ENCODE data around the gene PROK1.

DNA sequence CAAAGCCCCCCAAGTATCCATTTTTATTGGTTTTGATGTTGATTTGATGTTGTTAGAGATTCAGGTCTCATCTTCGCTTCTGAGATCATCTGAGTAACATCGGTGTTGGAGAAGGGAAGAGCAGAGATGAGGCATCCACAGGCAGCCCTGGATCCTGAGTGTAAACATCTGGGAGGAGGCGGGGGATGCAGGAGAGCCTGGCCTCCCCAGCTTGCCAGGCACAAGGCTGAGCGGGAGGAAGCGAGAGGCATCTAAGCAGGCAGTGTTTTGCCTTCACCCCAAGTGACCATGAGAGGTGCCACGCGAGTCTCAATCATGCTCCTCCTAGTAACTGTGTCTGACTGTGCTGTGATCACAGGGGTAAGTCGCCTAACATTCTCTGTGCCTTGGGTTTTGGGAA, at the start of gene PROK1:
- TF ChIP-seq JUN (CRISPR knock-in tag; IDR thresholded peaks at IDR 0.05) (no peak), MXI1 (IDR thresholded peaks at IDR 0.05; ENCODE audit: borderline replicate concordance, low read depth, low read length) (no peak), PHF8 (CRISPR knock-in tag; IDR thresholded peaks at IDR 0.05) (no peak), HNF4G (IDR thresholded peaks at IDR 0.05; ENCODE audit: borderline replicate concordance, low read depth, low read length) (no peak), HNF4G (CRISPR knock-in tag; IDR thresholded peaks at IDR 0.05; ENCODE audit: borderline replicate concordance, low read depth) (no peak), POLR2A (IDR thresholded peaks at IDR 0.05; ENCODE audit: insufficient read depth in 1 of 2, low read depth in 2 of 2, low read length in 2 of 2) (no peak), FOXA1 (IDR thresholded peaks at IDR 0.05) (no peak), FOXA1 (CRISPR knock-in tag; IDR thresholded peaks at IDR 0.05) (no peak), FOXK1 (CRISPR knock-in tag; IDR thresholded peaks at IDR 0.05; ENCODE audit: borderline replicate concordance, low read depth) (no peak), HNRNPK (IDR thresholded peaks at IDR 0.05; ENCODE audit: low read depth, low read length, poor library complexity, severe bottlenecking) (no peak), ZNF780A (CRISPR knock-in tag; IDR thresholded peaks at IDR 0.05) (no peak)
- TF ChIP-seq, protein P1, sequence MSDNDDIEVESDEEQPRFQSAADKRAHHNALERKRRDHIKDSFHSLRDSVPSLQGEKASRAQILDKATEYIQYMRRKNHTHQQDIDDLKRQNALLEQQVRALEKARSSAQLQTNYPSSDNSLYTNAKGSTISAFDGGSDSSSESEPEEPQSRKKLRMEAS (IDR thresholded peaks at IDR 0.05) = no peak
- TF ChIP-seq, protein P2, sequence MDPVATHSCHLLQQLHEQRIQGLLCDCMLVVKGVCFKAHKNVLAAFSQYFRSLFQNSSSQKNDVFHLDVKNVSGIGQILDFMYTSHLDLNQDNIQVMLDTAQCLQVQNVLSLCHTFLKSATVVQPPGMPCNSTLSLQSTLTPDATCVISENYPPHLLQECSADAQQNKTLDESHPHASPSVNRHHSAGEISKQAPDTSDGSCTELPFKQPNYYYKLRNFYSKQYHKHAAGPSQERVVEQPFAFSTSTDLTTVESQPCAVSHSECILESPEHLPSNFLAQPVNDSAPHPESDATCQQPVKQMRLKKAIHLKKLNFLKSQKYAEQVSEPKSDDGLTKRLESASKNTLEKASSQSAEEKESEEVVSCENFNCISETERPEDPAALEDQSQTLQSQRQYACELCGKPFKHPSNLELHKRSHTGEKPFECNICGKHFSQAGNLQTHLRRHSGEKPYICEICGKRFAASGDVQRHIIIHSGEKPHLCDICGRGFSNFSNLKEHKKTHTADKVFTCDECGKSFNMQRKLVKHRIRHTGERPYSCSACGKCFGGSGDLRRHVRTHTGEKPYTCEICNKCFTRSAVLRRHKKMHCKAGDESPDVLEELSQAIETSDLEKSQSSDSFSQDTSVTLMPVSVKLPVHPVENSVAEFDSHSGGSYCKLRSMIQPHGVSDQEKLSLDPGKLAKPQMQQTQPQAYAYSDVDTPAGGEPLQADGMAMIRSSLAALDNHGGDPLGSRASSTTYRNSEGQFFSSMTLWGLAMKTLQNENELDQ (CRISPR knock-in tag; IDR thresholded peaks at IDR 0.05; ENCODE audit: borderline replicate concordance) = no peak
- TF ChIP-seq, protein P3, sequence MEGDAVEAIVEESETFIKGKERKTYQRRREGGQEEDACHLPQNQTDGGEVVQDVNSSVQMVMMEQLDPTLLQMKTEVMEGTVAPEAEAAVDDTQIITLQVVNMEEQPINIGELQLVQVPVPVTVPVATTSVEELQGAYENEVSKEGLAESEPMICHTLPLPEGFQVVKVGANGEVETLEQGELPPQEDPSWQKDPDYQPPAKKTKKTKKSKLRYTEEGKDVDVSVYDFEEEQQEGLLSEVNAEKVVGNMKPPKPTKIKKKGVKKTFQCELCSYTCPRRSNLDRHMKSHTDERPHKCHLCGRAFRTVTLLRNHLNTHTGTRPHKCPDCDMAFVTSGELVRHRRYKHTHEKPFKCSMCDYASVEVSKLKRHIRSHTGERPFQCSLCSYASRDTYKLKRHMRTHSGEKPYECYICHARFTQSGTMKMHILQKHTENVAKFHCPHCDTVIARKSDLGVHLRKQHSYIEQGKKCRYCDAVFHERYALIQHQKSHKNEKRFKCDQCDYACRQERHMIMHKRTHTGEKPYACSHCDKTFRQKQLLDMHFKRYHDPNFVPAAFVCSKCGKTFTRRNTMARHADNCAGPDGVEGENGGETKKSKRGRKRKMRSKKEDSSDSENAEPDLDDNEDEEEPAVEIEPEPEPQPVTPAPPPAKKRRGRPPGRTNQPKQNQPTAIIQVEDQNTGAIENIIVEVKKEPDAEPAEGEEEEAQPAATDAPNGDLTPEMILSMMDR (CRISPR knock-in tag; IDR thresholded peaks at IDR 0.05) = no peak
- TF ChIP-seq, protein P4, sequence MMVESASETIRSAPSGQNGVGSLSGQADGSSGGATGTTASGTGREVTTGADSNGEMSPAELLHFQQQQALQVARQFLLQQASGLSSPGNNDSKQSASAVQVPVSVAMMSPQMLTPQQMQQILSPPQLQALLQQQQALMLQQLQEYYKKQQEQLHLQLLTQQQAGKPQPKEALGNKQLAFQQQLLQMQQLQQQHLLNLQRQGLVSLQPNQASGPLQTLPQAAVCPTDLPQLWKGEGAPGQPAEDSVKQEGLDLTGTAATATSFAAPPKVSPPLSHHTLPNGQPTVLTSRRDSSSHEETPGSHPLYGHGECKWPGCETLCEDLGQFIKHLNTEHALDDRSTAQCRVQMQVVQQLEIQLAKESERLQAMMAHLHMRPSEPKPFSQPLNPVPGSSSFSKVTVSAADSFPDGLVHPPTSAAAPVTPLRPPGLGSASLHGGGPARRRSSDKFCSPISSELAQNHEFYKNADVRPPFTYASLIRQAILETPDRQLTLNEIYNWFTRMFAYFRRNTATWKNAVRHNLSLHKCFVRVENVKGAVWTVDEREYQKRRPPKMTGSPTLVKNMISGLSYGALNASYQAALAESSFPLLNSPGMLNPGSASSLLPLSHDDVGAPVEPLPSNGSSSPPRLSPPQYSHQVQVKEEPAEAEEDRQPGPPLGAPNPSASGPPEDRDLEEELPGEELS (CRISPR knock-in tag; IDR thresholded peaks at IDR 0.05) = no peak
